Endothelial cell of umbilical vein (primary cell): ENCODE measurements around the gene CALCOCO1. TPM values are rescaled to one million over a fixed set of nuclear protein-coding genes. Genes with fewer than 3 reads are reported as not detected.

Source experiments
- BruUV-seq: library from RNA; stranded (reverse); fragments of 400-500 nt; replicated peaks from 2 replicates; lab custom pipeline; 2021; lab: Mats Ljungman, UMichigan
- CTCF ChIA-PET: fragments of 300-600, 350-600 bp; sonication (Branson Sonifier 250); formaldehyde crosslinking; loops from one replicate; lab custom pipeline; 2021; ENCODE audit warnings: antibody characterized with exemption, inconsistent platforms; lab: Charles Lee
- POLR2A ChIA-PET: fragments of 300-600, 350-600 bp; sonication (Branson Sonifier 250); formaldehyde crosslinking; loops from one replicate; lab custom pipeline; 2021; ENCODE audit warnings: antibody characterized with exemption, inconsistent platforms; lab: Charles Lee
- DNase-seq: peaks from one replicate; pipeline ENCODE4 v3.0.0-alpha.2; 2011; ENCODE audit warnings: low read depth, low spot score
- FAIRE-seq: peaks from 2 replicates; lab custom pipeline; 2011; peaks lifted over from hg19 to GRCh38; lab: Jason Lieb, UNC
- H2AFZ ChIP-seq: 2 replicates; pipeline ENCODE4 v1.6.0; 2012; ENCODE audit warnings: low read depth, low read length, control low read depth, inconsistent platforms
- H3K27ac ChIP-seq: 2 replicates; pipeline ENCODE4 v1.5.1; 2011; ENCODE audit warnings: low read depth, mild to moderate bottlenecking, control low read depth, low read length, moderate library complexity; ENCODE audit not compliant: insufficient read depth
- H3K27me3 ChIP-seq, 2 experiments: 2 replicates each; pipeline versions ENCODE4 v1.6.0 to v1.6.1; 2011; ENCODE audit warnings: low read length in 2 of 2, mixed read lengths in 1 of 2; ENCODE audit not compliant: control insufficient read depth in 2 of 2, insufficient read depth in 2 of 2
- H3K36me3 ChIP-seq, 2 experiments: 2 replicates in 1 of 2; 3 replicates in 1 of 2; pipeline ENCODE4 v1.5.1; 2011; ENCODE audit warnings: low read length in 2 of 2, mild to moderate bottlenecking in 1 of 2, moderate library complexity in 1 of 2; ENCODE audit not compliant: control insufficient read depth in 2 of 2, insufficient read depth in 2 of 2; ENCODE audit errors: extremely low read depth in 1 of 2
- H3K4me1 ChIP-seq: 3 replicates; pipeline ENCODE4 v1.5.1; 2011; ENCODE audit warnings: mild to moderate bottlenecking, low read length; ENCODE audit not compliant: control insufficient read depth, insufficient read depth; ENCODE audit errors: extremely low read depth
- H3K4me2 ChIP-seq: 2 replicates; pipeline ENCODE4 v1.6.1; 2011; ENCODE audit warnings: low read length, control low read depth, mixed read lengths; ENCODE audit not compliant: insufficient read depth
- H3K4me3 ChIP-seq, 3 experiments: fragments of 200-600 bp in 1 of 3; sonication (generic), shearing (Covaris generic) in 1 of 3; replicated peaks in 1 of 3; 2 replicates each; pipeline ENCODE4 v1.5.1; 2011 to 2016; ENCODE audit warnings: control low read depth in 3 of 3, low read length in 3 of 3, mild to moderate bottlenecking in 2 of 3, inconsistent platforms in 1 of 3, low read depth in 1 of 3, moderate library complexity in 1 of 3; ENCODE audit not compliant: insufficient read depth in 1 of 3
- H3K79me2 ChIP-seq: 2 replicates; pipeline ENCODE4 v1.6.0; 2012; ENCODE audit warnings: low read length, inconsistent platforms; ENCODE audit not compliant: control insufficient read depth, insufficient read depth
- H3K9ac ChIP-seq: replicated peaks from 2 replicates; pipeline ENCODE3; 2011; ENCODE audit warnings: low read length, control low read depth; ENCODE audit not compliant: insufficient read depth; ENCODE audit errors: extremely low read depth
- H3K9me1 ChIP-seq: replicated peaks from 3 replicates; pipeline ENCODE4 v1.6.0; 2011; ENCODE audit warnings: mild to moderate bottlenecking, low read length; ENCODE audit not compliant: control insufficient read depth, insufficient read depth; ENCODE audit errors: extremely low read depth
- H3K9me3 ChIP-seq: replicated peaks from 2 replicates; pipeline ENCODE4 v1.5.1; 2012; ENCODE audit warnings: low read length, inconsistent platforms; ENCODE audit not compliant: control insufficient read depth, insufficient read depth
- H4K20me1 ChIP-seq: replicated peaks from 2 replicates; pipeline ENCODE3; 2011; ENCODE audit warnings: mild to moderate bottlenecking, low read length; ENCODE audit not compliant: control insufficient read depth, insufficient read depth; ENCODE audit errors: extremely low read depth
- EZH2 ChIP-seq: IDR thresholded peaks from 2 replicates; pipeline ENCODE4 v1.6.1; 2012; ENCODE audit warnings: borderline replicate concordance, low read depth, mild to moderate bottlenecking, moderate library complexity, low read length, inconsistent platforms; ENCODE audit not compliant: severe bottlenecking
- FOS ChIP-seq: IDR thresholded peaks from 2 replicates; pipeline ENCODE4 v1.6.1; 2011; ENCODE audit warnings: mild to moderate bottlenecking, low read length, moderate library complexity, borderline replicate concordance; ENCODE audit not compliant: insufficient read depth
- GATA2 ChIP-seq: IDR thresholded peaks from 2 replicates; pipeline ENCODE4 v1.7.0; 2011; ENCODE audit warnings: low read depth, mild to moderate bottlenecking, moderate library complexity, mixed read lengths, low read length; ENCODE audit not compliant: insufficient read length, insufficient read depth
- JUN ChIP-seq: IDR thresholded peaks from 2 replicates; pipeline ENCODE4 v1.6.1; 2011; ENCODE audit warnings: borderline replicate concordance, low read depth; ENCODE audit not compliant: insufficient read length, insufficient read depth
- MYC ChIP-seq: IDR thresholded peaks from one replicate; pipeline ENCODE4 v1.6.1; 2011; ENCODE audit warnings: mild to moderate bottlenecking, low read depth, low read length
- POLR2A ChIP-seq: IDR thresholded peaks from 2 replicates; pipeline ENCODE4 v1.6.1; 2012; ENCODE audit warnings: low read depth, mild to moderate bottlenecking, control low read depth, low read length
- POLR2AphosphoS5 ChIP-seq: IDR thresholded peaks from 2 replicates; pipeline ENCODE4 v1.6.1; 2012; ENCODE audit warnings: low read depth, mild to moderate bottlenecking, control low read depth, low read length, moderate library complexity; ENCODE audit not compliant: insufficient read depth
- dilution Hi-C: fragments of 300-500 bp; cut with MboI; formaldehyde crosslinking; loops from one replicate; pipeline ENCODE4 v1.15.0; 2019; ENCODE audit warnings: low sequenced_read_pairs; ENCODE audit not compliant: extremely low pct_ligation_motif_present
- intact Hi-C: fragments of 100-400 bp; cut with micrococcal nuclease; formaldehyde crosslinking; loops from one replicate; pipeline ENCODE4 v1.10.0; 2022
- polyA plus RNA-seq, 4 experiments: library from polyadenylated mRNA; depleted of rRNA in 3 of 4; stranded (reverse) in 3 of 4; unstranded in 1 of 4; fragments of >200 nt; gene quantifications; 2 replicates each; pipeline versions ENCODE4 v1.2.1 to v1.2.3, GENCODE V29; 2011 to 2012; ENCODE audit warnings: missing spikeins in 1 of 4
- total RNA-seq: library from RNA; stranded (reverse); gene quantifications from 2 replicates; pipeline ENCODE4 v1.2.3, GENCODE V29; 2021
- TF ChIP-seq, protein P1 (sequence below): IDR thresholded peaks from 2 replicates; pipeline ENCODE4 v1.6.1; 2011; ENCODE audit not compliant: insufficient read depth, insufficient read length
- TF ChIP-seq, protein P2 (sequence below), 2 donors: IDR thresholded peaks; 1 replicate in 1 of 2; 2 replicates in 1 of 2; pipeline ENCODE4 v1.5.1; 2011; ENCODE audit warnings: low read length in 2 of 2, mild to moderate bottlenecking in 2 of 2, moderate library complexity in 2 of 2, control low read depth in 1 of 2, inconsistent platforms in 1 of 2, low read depth in 1 of 2; ENCODE audit not compliant: insufficient read depth in 1 of 2; ENCODE audit errors: extremely low read depth in 1 of 2

The CALCOCO1 gene
- total and polyA plus RNA-seq, 2 donors (not counting 3 experiments of a cell fraction or from before 2014, with no cell fraction given) = 70.9 to 135 TPM

DNA sequence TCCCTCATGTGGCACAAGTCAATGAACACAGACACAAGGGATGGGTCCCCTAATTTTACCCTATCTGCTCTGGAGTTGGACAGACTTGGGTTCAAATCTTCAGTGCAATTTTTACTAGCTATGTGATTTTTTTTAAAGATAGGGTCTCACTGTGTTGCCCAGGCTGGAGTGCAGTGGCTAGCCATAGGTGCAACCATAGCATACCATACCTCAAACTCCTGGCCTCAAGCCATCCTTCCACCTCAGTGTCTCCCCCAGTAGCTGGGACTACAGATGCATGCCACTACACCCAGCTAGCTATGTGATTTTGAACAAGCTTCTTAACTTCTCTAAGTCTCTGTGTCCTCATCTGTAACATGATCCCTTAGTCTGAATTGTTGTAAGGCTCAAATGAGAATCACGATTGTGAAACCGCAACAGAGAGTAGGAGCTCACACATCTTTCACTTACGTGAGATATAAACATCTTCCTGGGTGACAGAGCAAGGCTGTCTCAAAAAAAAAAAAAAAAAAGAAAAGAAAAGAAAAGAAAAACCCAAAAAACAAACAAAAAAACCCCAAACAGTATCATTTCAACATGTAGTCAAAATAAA lies 4.7 kb downstream of the CALCOCO1 start:
- Histone ChIP-seq H4K20me1 (no peaks in the 10 kb centered on the region), H3K4me3 (no peak overlapping the region), H3K9me1 (no peaks in the 10 kb centered on the region), H3K79me2 (no peaks in the 10 kb centered on the region), H3K9ac (no peak overlapping the region), H2AFZ (no peak overlapping the region), H3K4me1 (peaks cover 10% of the 10 kb centered on the region), H3K4me2 (no peak overlapping the region), H3K27ac (no peak overlapping the region), H3K27me3 (no peaks in the 10 kb centered on the region), H3K9me3 (no peaks in the 10 kb centered on the region), H3K36me3 (peaks cover 0 to 34% of the 10 kb centered on the region in 2 experiments)
- POLR2A ChIA-PET = no interaction called here
- dilution Hi-C loops (no loop called here), intact Hi-C loops (no loop called here)
- DNase-seq (no peak), FAIRE-seq (no peak)
- BruUV-seq = no TSS peak
- TF ChIP-seq MYC (no peak), POLR2A (no peak), EZH2 (no peak), POLR2AphosphoS5 (no peak), FOS (no peak), JUN (no peak), GATA2 (no peak)
- TF ChIP-seq, protein P1, sequence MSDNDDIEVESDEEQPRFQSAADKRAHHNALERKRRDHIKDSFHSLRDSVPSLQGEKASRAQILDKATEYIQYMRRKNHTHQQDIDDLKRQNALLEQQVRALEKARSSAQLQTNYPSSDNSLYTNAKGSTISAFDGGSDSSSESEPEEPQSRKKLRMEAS = no peak
- TF ChIP-seq, protein P2, sequence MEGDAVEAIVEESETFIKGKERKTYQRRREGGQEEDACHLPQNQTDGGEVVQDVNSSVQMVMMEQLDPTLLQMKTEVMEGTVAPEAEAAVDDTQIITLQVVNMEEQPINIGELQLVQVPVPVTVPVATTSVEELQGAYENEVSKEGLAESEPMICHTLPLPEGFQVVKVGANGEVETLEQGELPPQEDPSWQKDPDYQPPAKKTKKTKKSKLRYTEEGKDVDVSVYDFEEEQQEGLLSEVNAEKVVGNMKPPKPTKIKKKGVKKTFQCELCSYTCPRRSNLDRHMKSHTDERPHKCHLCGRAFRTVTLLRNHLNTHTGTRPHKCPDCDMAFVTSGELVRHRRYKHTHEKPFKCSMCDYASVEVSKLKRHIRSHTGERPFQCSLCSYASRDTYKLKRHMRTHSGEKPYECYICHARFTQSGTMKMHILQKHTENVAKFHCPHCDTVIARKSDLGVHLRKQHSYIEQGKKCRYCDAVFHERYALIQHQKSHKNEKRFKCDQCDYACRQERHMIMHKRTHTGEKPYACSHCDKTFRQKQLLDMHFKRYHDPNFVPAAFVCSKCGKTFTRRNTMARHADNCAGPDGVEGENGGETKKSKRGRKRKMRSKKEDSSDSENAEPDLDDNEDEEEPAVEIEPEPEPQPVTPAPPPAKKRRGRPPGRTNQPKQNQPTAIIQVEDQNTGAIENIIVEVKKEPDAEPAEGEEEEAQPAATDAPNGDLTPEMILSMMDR (IDR thresholded peaks at IDR 0.05; ENCODE audit: extremely low read depth in 1 of 2, insufficient read depth in 1 of 2, low read depth in 1 of 2, low read length in 2 of 2) = no peak
- CTCF ChIA-PET = interaction anchor here (0.7 to 2.4 kb wide), 5 partner anchors 9 to 24 kb away, joined by 3 to 16 read pairs (median 5); no protein-coding TSS in a partner anchor
